GM19372 (cell line): ENCODE results near the gene AQR.

ENCODE experiments used
- ATAC-seq: cut with Tn5 transposase; IDR thresholded peaks from one replicate; pipeline ENCODE4 v1.9.1; 2021; ENCODE audit warnings: mild to moderate bottlenecking, low read depth, moderate library complexity; ENCODE audit not compliant: unreplicated experiment

Gene AQR

GRCh38 chr15:34883633-34884032 lies 85.9 kb downstream of the AQR start:
- no peak for ATAC-seq

GRCh38 chr15:34883042-34883441 lies 86.5 kb downstream of the AQR start:
- ATAC-seq = no peak

- ATAC-seq = no peak
Measured at GRCh38 chr15:34879107-34879506, 90.4 kb downstream of the AQR start.

- no peak for ATAC-seq
Measured at GRCh38 chr15:34876640-34877039, 92.9 kb downstream of the AQR start.

- no peak for ATAC-seq
Measured at GRCh38 chr15:34869110-34869509, 100.4 kb downstream of the AQR start.

- no peak for ATAC-seq
Measured at GRCh38 chr15:34865531-34865930, 104.0 kb downstream of the AQR start.

GRCh38 chr15:34861214-34861613 lies 108.3 kb downstream of the AQR start:
- no peak for ATAC-seq

- ATAC-seq = no peak
Measured at GRCh38 chr15:34855893-34856292, 113.6 kb downstream of the AQR start.

GRCh38 chr15:34855413-34855812 lies 114.1 kb downstream of the AQR start:
- no peak for ATAC-seq

GRCh38 chr15:34854232-34854631 lies 115.3 kb downstream of the AQR start:
- no peak for ATAC-seq

GRCh38 chr15:34853001-34853758 lies 116.4 kb downstream of the AQR start:
- ATAC-seq = no peak

GRCh38 chr15:34851751-34852150 lies 117.8 kb downstream of the AQR start:
- ATAC-seq = no peak

- ATAC-seq = no peak
Measured at GRCh38 chr15:34851007-34851406, 118.5 kb downstream of the AQR start.

- no peak for ATAC-seq
Measured at GRCh38 chr15:34850121-34850520, 119.4 kb downstream of the AQR start.

GRCh38 chr15:34849364-34849959 lies 120.1 kb downstream of the AQR start:
- ATAC-seq = no peak

- no peak for ATAC-seq
Measured at GRCh38 chr15:34847598-34847997, 121.9 kb downstream of the AQR start.

GRCh38 chr15:34841262-34841725 lies 128.2 kb downstream of the AQR start:
- ATAC-seq = no peak

GRCh38 chr15:34838282-34838681 lies 131.3 kb downstream of the AQR start:
- no peak for ATAC-seq

- ATAC-seq = no peak
Measured at GRCh38 chr15:34837246-34838016, 132.1 kb downstream of the AQR start.

- ATAC-seq = no peak
Measured at GRCh38 chr15:34828145-34828911, 141.2 kb downstream of the AQR start.

GRCh38 chr15:34821831-34822230 lies 147.7 kb downstream of the AQR start:
- ATAC-seq = no peak
